Lung (tissue), 16 donors: ENCODE results near the gene SHB. TPM values are rescaled to one million over a fixed set of nuclear protein-coding genes. Genes with fewer than 3 reads are reported as not detected.
A peak's percentile ranks its signal among the peaks of the same experiment; 100 is the strongest.

Experiments
- ATAC-seq: fragments of 200-7000 bp; cut with Tn5 transposase; one replicate; pipeline ENCODE4 v1.9.1; 2020; ENCODE audit warnings: moderate number of reproducible peaks; ENCODE audit not compliant: insufficient read depth, low FRiP score
- DNase-seq, 3 donors: peaks; one replicate each; pipeline ENCODE4 v3.0.0-alpha.2; 2013 to 2017
- H3K27ac ChIP-seq, 2 donors: one replicate each; pipeline ENCODE4 v1.5.1; 2013; ENCODE audit warnings: mild to moderate bottlenecking in 2 of 2, moderate library complexity in 2 of 2, control low read depth in 1 of 2, inconsistent platforms in 1 of 2, low read depth in 1 of 2, low read length in 1 of 2
- H3K27me3 ChIP-seq, 3 donors: one replicate each; pipeline ENCODE4 v1.5.1; 2013; ENCODE audit warnings: low read length in 2 of 3; ENCODE audit not compliant: control insufficient read depth in 3 of 3, insufficient read depth in 3 of 3
- H3K36me3 ChIP-seq, 4 donors: one replicate each; pipeline ENCODE4 v1.5.1; 2013; ENCODE audit warnings: low read length in 4 of 4, mild to moderate bottlenecking in 1 of 4, moderate library complexity in 1 of 4; ENCODE audit not compliant: control insufficient read depth in 4 of 4, insufficient read depth in 4 of 4
- H3K4me1 ChIP-seq, 5 donors: one replicate each; pipeline ENCODE4 v1.5.1; 2013; ENCODE audit warnings: low read length in 5 of 5, mild to moderate bottlenecking in 2 of 5, moderate library complexity in 1 of 5; ENCODE audit not compliant: control insufficient read depth in 5 of 5, insufficient read depth in 5 of 5
- H3K4me3 ChIP-seq: one replicate; pipeline ENCODE4 v1.5.1; 2013; ENCODE audit warnings: mild to moderate bottlenecking, control low read depth, moderate library complexity
- H3K9ac ChIP-seq, 2 donors: one replicate each; pipeline ENCODE4 v1.5.1; 2013; ENCODE audit warnings: low read length in 2 of 2, control low read depth in 1 of 2; ENCODE audit not compliant: insufficient read depth in 1 of 2
- H3K9me3 ChIP-seq, 4 donors: one replicate each; pipeline ENCODE4 v1.5.1; 2013; ENCODE audit warnings: low read length in 3 of 4, mild to moderate bottlenecking in 1 of 4, moderate library complexity in 1 of 4; ENCODE audit not compliant: control insufficient read depth in 4 of 4, insufficient read depth in 3 of 4
- CTCF ChIP-seq: IDR thresholded peaks from 2 replicates; pipeline ENCODE4 v1.5.1; 2012; ENCODE audit warnings: mild to moderate bottlenecking; ENCODE audit errors: control extremely low read depth, extremely low read depth
- WGBS, 2 donors: extraction: QIAGEN DNeasy Blood & Tissue Kit; methylation state at CpG; one replicate each; pipeline ENCODE4 v1.1.7; 2013; 5-methylcytosine and 5-hydroxymethylcytosine counted together
- long read RNA-seq, 5 donors: transcript quantifications; one replicate each; lab custom pipeline, GENCODE V29; 2026
- polyA plus RNA-seq, 2 donors: library from polyadenylated mRNA; stranded (reverse); fragments of 200-250 nt; gene quantifications; one replicate each; pipeline ENCODE4 v1.2.1, GENCODE V29; 2013
- total RNA-seq, 2 donors: library from RNA; depleted of rRNA in 1 of 2; stranded (reverse); fragments of >200 nt in 1 of 2; gene quantifications; one replicate each; pipeline ENCODE4 v1.2.1, GENCODE V29; 2014 to 2021
- donor health status: control.
- donor health status: control.
- donor health status: Bipolar disorder and iron deficiency.
- donor health status: healthy.
- donor health status: DM: yes; HTN: yes; CAD: no.

Gene SHB
- 10 to 100 TPM; 14.8 to 32.3 TPM for total RNA-seq
- polyA plus RNA-seq = 10 to 100 TPM; 10.8 to 13.9 TPM
- long read RNA-seq, donor 1, transcript SHB-201 (6 exons, 2,783 nt) = major isoform, 9 of 14 reads
- long read RNA-seq, donor 1, partial matches to known transcripts = 5 of 14 reads
- long read RNA-seq, donor 1, other reads (novel, unspliced or antisense) = 0 of 14 reads
- long read RNA-seq, donor 2, partial matches to known transcripts = 0 of 3 reads
- long read RNA-seq, donor 2, other reads (novel, unspliced or antisense) = 0 of 3 reads
- long read RNA-seq, donor 3, transcript SHB-201 (6 exons, 2,783 nt) = major isoform, 6 of 6 reads
- long read RNA-seq, donor 3, partial matches to known transcripts = 0 of 6 reads
- long read RNA-seq, donor 3, other reads (novel, unspliced or antisense) = 0 of 6 reads
- long read RNA-seq, donor 4, partial matches to known transcripts = 0 of 2 reads
- long read RNA-seq, donor 4, other reads (novel, unspliced or antisense) = 0 of 2 reads
- long read RNA-seq, donor 5, transcript SHB-201 (6 exons, 2,783 nt) = major isoform, 16 of 16 reads
- long read RNA-seq, donor 5, partial matches to known transcripts = 0 of 16 reads
- long read RNA-seq, donor 5, other reads (novel, unspliced or antisense) = 0 of 16 reads

GRCh38 chr9:38068701-38069628 lies at the start of gene SHB:
TSS of gene SHB (minus strand) at chr9:38069227. CDS start at chr9:38068645, 582 bp downstream.
- TF ChIP-seq CTCF = no peak
- Histone ChIP-seq H3K27ac (peak within 1 kb of the TSS; percentile 95 to 96), H3K9me3 (no peaks in the 10 kb centered on the region), H3K4me1 (peaks cover 4 to 32% (median 13%) of the 10 kb centered on the region in 5 donors), H3K4me3 (peak within 1 kb of the TSS; percentile 83), H3K9ac (peak within 1 kb of the TSS in 1 of 2 donors; percentile 60), H3K36me3 (no peaks in the 10 kb centered on the region), H3K27me3 (no peaks in the 10 kb centered on the region)
- WGBS, 2 donors = 0% methylated on average over 54 to 134 of the region's 134 CpGs
- DNase-seq = peak; percentile 76 to 91 (median 84)
- ATAC-seq = peak; percentile 61

- no peak overlapping the region for H3K4me3 ChIP-seq
- H3K4me1 ChIP-seq = peaks cover 0 to 7% (median 0%) of the 10 kb centered on the region in 5 donors
- no peaks in the 10 kb centered on the region for H3K27me3 ChIP-seq
- H3K36me3 ChIP-seq = no peaks in the 10 kb centered on the region
- no peak overlapping the region for H3K27ac ChIP-seq
- peak; percentile 11 to 44 (median 25) for DNase-seq
- no peak for ATAC-seq
- peaks cover 0 to 1% (median 0%) of the 10 kb centered on the region in 4 donors for H3K9me3 ChIP-seq
- no peak overlapping the region for H3K9ac ChIP-seq
- 67 to 76% methylated on average over 5 of the region's 5 CpGs for WGBS, 2 donors
- TF ChIP-seq CTCF = no peak
These were observed 48.6 kb upstream of the SHB start for GRCh38 chr9:38117651-38118050.

- Histone ChIP-seq H3K4me1 (peaks cover 0 to 7% (median 0%) of the 10 kb centered on the region in 5 donors), H3K27ac (no peak overlapping the region), H3K4me3 (peak overlapping the region; percentile 3), H3K36me3 (no peaks in the 10 kb centered on the region), H3K9ac (no peak overlapping the region), H3K9me3 (no peaks in the 10 kb centered on the region), H3K27me3 (no peaks in the 10 kb centered on the region)
- ATAC-seq (no peak), DNase-seq (no peak)
- TF ChIP-seq CTCF = no peak
These were observed 45.9 kb upstream of the SHB start for GRCh38 chr9:38114905-38115304.
